Endothelial cell of umbilical vein (primary cell): ENCODE measurements around the gene KCNK16. TPM values are rescaled to one million over a fixed set of nuclear protein-coding genes. Genes with fewer than 3 reads are reported as not detected.

ENCODE experiments used
- BruUV-seq: library from RNA; stranded (reverse); fragments of 400-500 nt; replicated peaks from 2 replicates; lab custom pipeline; 2021; lab: Mats Ljungman, UMichigan
- CTCF ChIA-PET: fragments of 300-600, 350-600 bp; sonication (Branson Sonifier 250); formaldehyde crosslinking; loops from one replicate; lab custom pipeline; 2021; ENCODE audit warnings: antibody characterized with exemption, inconsistent platforms; lab: Charles Lee
- POLR2A ChIA-PET: fragments of 300-600, 350-600 bp; sonication (Branson Sonifier 250); formaldehyde crosslinking; loops from one replicate; lab custom pipeline; 2021; ENCODE audit warnings: antibody characterized with exemption, inconsistent platforms; lab: Charles Lee
- DNase-seq: peaks from one replicate; pipeline ENCODE4 v3.0.0-alpha.2; 2011; ENCODE audit warnings: low read depth, low spot score
- FAIRE-seq: peaks from 2 replicates; lab custom pipeline; 2011; peaks lifted over from hg19 to GRCh38; lab: Jason Lieb, UNC
- H2AFZ ChIP-seq: 2 replicates; pipeline ENCODE4 v1.6.0; 2012; ENCODE audit warnings: low read depth, low read length, control low read depth, inconsistent platforms
- H3K27ac ChIP-seq: 2 replicates; pipeline ENCODE4 v1.5.1; 2011; ENCODE audit warnings: low read depth, mild to moderate bottlenecking, control low read depth, low read length, moderate library complexity; ENCODE audit not compliant: insufficient read depth
- H3K27me3 ChIP-seq, 2 experiments: 2 replicates each; pipeline versions ENCODE4 v1.6.0 to v1.6.1; 2011; ENCODE audit warnings: low read length in 2 of 2, mixed read lengths in 1 of 2; ENCODE audit not compliant: control insufficient read depth in 2 of 2, insufficient read depth in 2 of 2
- H3K36me3 ChIP-seq, 2 experiments: 2 replicates in 1 of 2; 3 replicates in 1 of 2; pipeline ENCODE4 v1.5.1; 2011; ENCODE audit warnings: low read length in 2 of 2, mild to moderate bottlenecking in 1 of 2, moderate library complexity in 1 of 2; ENCODE audit not compliant: control insufficient read depth in 2 of 2, insufficient read depth in 2 of 2; ENCODE audit errors: extremely low read depth in 1 of 2
- H3K4me1 ChIP-seq: 3 replicates; pipeline ENCODE4 v1.5.1; 2011; ENCODE audit warnings: mild to moderate bottlenecking, low read length; ENCODE audit not compliant: control insufficient read depth, insufficient read depth; ENCODE audit errors: extremely low read depth
- H3K4me2 ChIP-seq: 2 replicates; pipeline ENCODE4 v1.6.1; 2011; ENCODE audit warnings: low read length, control low read depth, mixed read lengths; ENCODE audit not compliant: insufficient read depth
- H3K4me3 ChIP-seq, 3 experiments: fragments of 200-600 bp in 1 of 3; sonication (generic), shearing (Covaris generic) in 1 of 3; replicated peaks in 1 of 3; 2 replicates each; pipeline ENCODE4 v1.5.1; 2011 to 2016; ENCODE audit warnings: control low read depth in 3 of 3, low read length in 3 of 3, mild to moderate bottlenecking in 2 of 3, inconsistent platforms in 1 of 3, low read depth in 1 of 3, moderate library complexity in 1 of 3; ENCODE audit not compliant: insufficient read depth in 1 of 3
- H3K79me2 ChIP-seq: 2 replicates; pipeline ENCODE4 v1.6.0; 2012; ENCODE audit warnings: low read length, inconsistent platforms; ENCODE audit not compliant: control insufficient read depth, insufficient read depth
- H3K9ac ChIP-seq: replicated peaks from 2 replicates; pipeline ENCODE3; 2011; ENCODE audit warnings: low read length, control low read depth; ENCODE audit not compliant: insufficient read depth; ENCODE audit errors: extremely low read depth
- H3K9me1 ChIP-seq: replicated peaks from 3 replicates; pipeline ENCODE4 v1.6.0; 2011; ENCODE audit warnings: mild to moderate bottlenecking, low read length; ENCODE audit not compliant: control insufficient read depth, insufficient read depth; ENCODE audit errors: extremely low read depth
- H3K9me3 ChIP-seq: replicated peaks from 2 replicates; pipeline ENCODE4 v1.5.1; 2012; ENCODE audit warnings: low read length, inconsistent platforms; ENCODE audit not compliant: control insufficient read depth, insufficient read depth
- H4K20me1 ChIP-seq: replicated peaks from 2 replicates; pipeline ENCODE3; 2011; ENCODE audit warnings: mild to moderate bottlenecking, low read length; ENCODE audit not compliant: control insufficient read depth, insufficient read depth; ENCODE audit errors: extremely low read depth
- GATA2 ChIP-seq: IDR thresholded peaks from 2 replicates; pipeline ENCODE4 v1.7.0; 2011; ENCODE audit warnings: low read depth, mild to moderate bottlenecking, moderate library complexity, mixed read lengths, low read length; ENCODE audit not compliant: insufficient read length, insufficient read depth
- JUN ChIP-seq: IDR thresholded peaks from 2 replicates; pipeline ENCODE4 v1.6.1; 2011; ENCODE audit warnings: borderline replicate concordance, low read depth; ENCODE audit not compliant: insufficient read length, insufficient read depth
- MYC ChIP-seq: IDR thresholded peaks from one replicate; pipeline ENCODE4 v1.6.1; 2011; ENCODE audit warnings: mild to moderate bottlenecking, low read depth, low read length
- POLR2A ChIP-seq: IDR thresholded peaks from 2 replicates; pipeline ENCODE4 v1.6.1; 2012; ENCODE audit warnings: low read depth, mild to moderate bottlenecking, control low read depth, low read length
- dilution Hi-C: fragments of 300-500 bp; cut with MboI; formaldehyde crosslinking; loops from one replicate; pipeline ENCODE4 v1.15.0; 2019; ENCODE audit warnings: low sequenced_read_pairs; ENCODE audit not compliant: extremely low pct_ligation_motif_present
- intact Hi-C: fragments of 100-400 bp; cut with micrococcal nuclease; formaldehyde crosslinking; loops from one replicate; pipeline ENCODE4 v1.10.0; 2022
- polyA plus RNA-seq, 4 experiments: library from polyadenylated mRNA; depleted of rRNA in 3 of 4; stranded (reverse) in 3 of 4; unstranded in 1 of 4; fragments of >200 nt; gene quantifications; 2 replicates each; pipeline versions ENCODE4 v1.2.1 to v1.2.3, GENCODE V29; 2011 to 2012; ENCODE audit warnings: missing spikeins in 1 of 4
- total RNA-seq: library from RNA; stranded (reverse); gene quantifications from 2 replicates; pipeline ENCODE4 v1.2.3, GENCODE V29; 2021
- TF ChIP-seq, protein P1 (sequence below), 2 donors: IDR thresholded peaks; 1 replicate in 1 of 2; 2 replicates in 1 of 2; pipeline ENCODE4 v1.5.1; 2011; ENCODE audit warnings: low read length in 2 of 2, mild to moderate bottlenecking in 2 of 2, moderate library complexity in 2 of 2, control low read depth in 1 of 2, inconsistent platforms in 1 of 2, low read depth in 1 of 2; ENCODE audit not compliant: insufficient read depth in 1 of 2; ENCODE audit errors: extremely low read depth in 1 of 2
- TF ChIP-seq, protein P2 (sequence below): IDR thresholded peaks from 2 replicates; pipeline ENCODE4 v1.6.1; 2011; ENCODE audit not compliant: insufficient read depth, insufficient read length

Gene KCNK16
- total and polyA plus RNA-seq, 2 donors (not counting 3 experiments of a cell fraction or from before 2014, with no cell fraction given) = not detected

DNA sequence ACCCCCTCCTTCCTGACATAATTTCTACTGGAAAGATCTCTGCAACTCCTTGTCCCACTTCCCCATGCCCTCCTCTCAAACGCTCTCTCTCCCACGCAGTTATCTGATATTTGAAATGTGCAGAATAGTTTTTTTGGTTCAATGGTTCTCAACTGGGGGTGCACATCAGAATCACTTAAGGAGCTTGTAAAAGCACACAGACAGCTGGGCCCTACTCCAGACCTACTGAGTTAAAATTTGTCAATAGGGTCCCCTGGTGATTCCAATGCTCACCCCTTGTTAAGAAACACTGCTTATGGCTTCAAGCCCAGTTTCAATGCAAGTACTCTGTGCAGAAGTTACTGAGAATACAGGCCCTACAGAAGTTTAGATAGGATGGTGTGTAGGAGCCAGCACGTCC, 45.2 kb upstream of the KCNK16 start:
- TF ChIP-seq, protein P1, sequence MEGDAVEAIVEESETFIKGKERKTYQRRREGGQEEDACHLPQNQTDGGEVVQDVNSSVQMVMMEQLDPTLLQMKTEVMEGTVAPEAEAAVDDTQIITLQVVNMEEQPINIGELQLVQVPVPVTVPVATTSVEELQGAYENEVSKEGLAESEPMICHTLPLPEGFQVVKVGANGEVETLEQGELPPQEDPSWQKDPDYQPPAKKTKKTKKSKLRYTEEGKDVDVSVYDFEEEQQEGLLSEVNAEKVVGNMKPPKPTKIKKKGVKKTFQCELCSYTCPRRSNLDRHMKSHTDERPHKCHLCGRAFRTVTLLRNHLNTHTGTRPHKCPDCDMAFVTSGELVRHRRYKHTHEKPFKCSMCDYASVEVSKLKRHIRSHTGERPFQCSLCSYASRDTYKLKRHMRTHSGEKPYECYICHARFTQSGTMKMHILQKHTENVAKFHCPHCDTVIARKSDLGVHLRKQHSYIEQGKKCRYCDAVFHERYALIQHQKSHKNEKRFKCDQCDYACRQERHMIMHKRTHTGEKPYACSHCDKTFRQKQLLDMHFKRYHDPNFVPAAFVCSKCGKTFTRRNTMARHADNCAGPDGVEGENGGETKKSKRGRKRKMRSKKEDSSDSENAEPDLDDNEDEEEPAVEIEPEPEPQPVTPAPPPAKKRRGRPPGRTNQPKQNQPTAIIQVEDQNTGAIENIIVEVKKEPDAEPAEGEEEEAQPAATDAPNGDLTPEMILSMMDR (IDR thresholded peaks at IDR 0.05; ENCODE audit: extremely low read depth in 1 of 2, insufficient read depth in 1 of 2, low read depth in 1 of 2, low read length in 2 of 2) = no peak
- no peak for TF ChIP-seq GATA2
- TF ChIP-seq, protein P2, sequence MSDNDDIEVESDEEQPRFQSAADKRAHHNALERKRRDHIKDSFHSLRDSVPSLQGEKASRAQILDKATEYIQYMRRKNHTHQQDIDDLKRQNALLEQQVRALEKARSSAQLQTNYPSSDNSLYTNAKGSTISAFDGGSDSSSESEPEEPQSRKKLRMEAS = no peak
- TF ChIP-seq POLR2A = no peak
- TF ChIP-seq MYC = no peak
- no peak for TF ChIP-seq JUN
- Histone ChIP-seq H2AFZ (no peak overlapping the region), H3K4me1 (no peaks in the 10 kb centered on the region), H3K9me3 (no peaks in the 10 kb centered on the region), H3K27ac (no peak overlapping the region), H3K9ac (no peak overlapping the region), H3K4me3 (no peak overlapping the region), H3K27me3 (no peaks in the 10 kb centered on the region), H3K79me2 (no peaks in the 10 kb centered on the region), H3K9me1 (no peaks in the 10 kb centered on the region), H3K4me2 (no peak overlapping the region), H4K20me1 (no peaks in the 10 kb centered on the region), H3K36me3 (no peaks in the 10 kb centered on the region)
- no TSS peak for BruUV-seq
- intact Hi-C loops (no loop called here), dilution Hi-C loops (no loop called here)
- DNase-seq (no peak), FAIRE-seq (no peak)
- CTCF ChIA-PET = no interaction called here
- POLR2A ChIA-PET = no interaction called here
